ENCODE results near the gene SLC25A33.
A peak's percentile ranks its signal among the peaks of the same experiment; 100 is the strongest.
"Not testable (repeated sequence)": the region's sequence is repeated elsewhere in the genome, so short reads cannot be mapped to it uniquely, and the experiment has no call there.

The SLC25A33 gene

DNA sequence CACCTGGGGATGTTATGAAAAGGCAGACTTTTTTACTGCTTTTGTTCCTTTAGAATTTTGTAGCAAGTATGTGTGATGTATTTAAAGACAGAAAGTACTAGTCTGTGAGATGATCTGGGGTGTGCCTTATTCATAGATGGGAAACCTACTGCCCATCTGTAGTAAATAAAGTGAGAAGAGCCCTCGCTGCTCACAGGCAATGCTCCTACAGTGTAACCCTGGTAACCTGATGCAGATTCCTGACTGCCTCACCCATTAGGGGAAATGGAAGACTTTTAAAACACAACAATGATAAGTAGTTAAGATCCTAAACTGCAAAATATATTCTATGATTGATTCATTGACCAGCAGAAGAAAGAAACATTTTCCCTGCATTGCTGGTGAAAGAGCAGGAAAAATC lies 30.0 kb downstream of the SLC25A33 start:
- Histone ChIP-seq H3K79me2 (ENCODE audit: insufficient read depth, low read length) (no peaks in the 10 kb centered on the region), H3K36me3 (ENCODE audit: low read length) (peaks cover 6% of the 10 kb centered on the region; the same call in 1 of the 2 replicates), H3K4me2 (ENCODE audit: low read depth, low read length, poor library complexity, severe bottlenecking) (no peak overlapping the region), H3K27me3 (ENCODE audit: low read length) (no peaks in the 10 kb centered on the region), H3F3A (ENCODE audit: insufficient read depth) (no peaks in the 10 kb centered on the region), H2AFZ (ENCODE audit: low read depth, low read length, severe bottlenecking) (no peak overlapping the region), H3K9me2 (replicated peaks; ENCODE audit: insufficient read depth, low read length) (no peaks in the 10 kb centered on the region), H4K20me1 (ENCODE audit: low read depth, low read length) (no peaks in the 10 kb centered on the region), H3K9me3 (ENCODE audit: insufficient read depth, low read length) (no peaks in the 10 kb centered on the region), H3K27ac (ENCODE audit: low read depth, low read length) (no peak overlapping the region), H3K9ac (ENCODE audit: low read length) (no peak overlapping the region), H3K4me3 (ENCODE audit: insufficient read depth, low read length, poor library complexity, severe bottlenecking) (no peak overlapping the region)
- TF ChIP-seq, protein P1, sequence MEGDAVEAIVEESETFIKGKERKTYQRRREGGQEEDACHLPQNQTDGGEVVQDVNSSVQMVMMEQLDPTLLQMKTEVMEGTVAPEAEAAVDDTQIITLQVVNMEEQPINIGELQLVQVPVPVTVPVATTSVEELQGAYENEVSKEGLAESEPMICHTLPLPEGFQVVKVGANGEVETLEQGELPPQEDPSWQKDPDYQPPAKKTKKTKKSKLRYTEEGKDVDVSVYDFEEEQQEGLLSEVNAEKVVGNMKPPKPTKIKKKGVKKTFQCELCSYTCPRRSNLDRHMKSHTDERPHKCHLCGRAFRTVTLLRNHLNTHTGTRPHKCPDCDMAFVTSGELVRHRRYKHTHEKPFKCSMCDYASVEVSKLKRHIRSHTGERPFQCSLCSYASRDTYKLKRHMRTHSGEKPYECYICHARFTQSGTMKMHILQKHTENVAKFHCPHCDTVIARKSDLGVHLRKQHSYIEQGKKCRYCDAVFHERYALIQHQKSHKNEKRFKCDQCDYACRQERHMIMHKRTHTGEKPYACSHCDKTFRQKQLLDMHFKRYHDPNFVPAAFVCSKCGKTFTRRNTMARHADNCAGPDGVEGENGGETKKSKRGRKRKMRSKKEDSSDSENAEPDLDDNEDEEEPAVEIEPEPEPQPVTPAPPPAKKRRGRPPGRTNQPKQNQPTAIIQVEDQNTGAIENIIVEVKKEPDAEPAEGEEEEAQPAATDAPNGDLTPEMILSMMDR (IDR thresholded peaks at IDR 0.05; ENCODE audit: insufficient read depth, low read length, poor library complexity, severe bottlenecking): no peak
- no peak for TF ChIP-seq EZH2phosphoT487 (conservative IDR thresholded peaks at IDR 0.05; ENCODE audit: low read length)

DNA sequence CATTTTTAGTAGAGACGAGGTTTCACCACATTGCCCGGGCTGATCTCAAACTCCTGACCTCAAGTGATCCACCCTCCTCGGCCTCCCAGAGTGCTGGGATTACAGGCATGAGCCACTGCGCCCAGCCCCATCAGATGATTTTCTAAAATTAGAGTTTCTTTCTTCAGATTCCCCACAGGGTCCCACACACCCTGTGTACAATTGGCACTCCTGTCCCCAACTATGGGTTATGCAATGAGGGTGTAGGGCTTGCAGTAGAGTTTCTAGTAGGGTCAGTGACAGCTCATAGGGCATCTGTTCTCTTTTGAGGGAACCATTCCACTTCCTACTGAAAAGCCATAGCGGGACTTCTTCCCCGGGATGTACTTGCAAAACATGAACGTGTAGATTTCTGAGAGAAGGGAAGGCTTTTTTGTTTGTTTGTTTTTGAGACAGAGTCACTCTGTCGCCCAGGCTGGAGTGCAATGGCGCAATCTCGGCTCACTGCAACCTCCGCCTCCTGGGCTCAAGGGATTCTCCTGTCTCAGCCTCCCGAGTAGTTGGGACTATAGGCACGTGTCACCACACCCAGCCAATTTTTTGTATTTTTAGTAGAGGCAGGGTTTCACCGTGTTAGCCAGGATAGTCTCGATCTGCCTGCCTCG lies 31.7 kb downstream of the SLC25A33 start:
- not testable (repeated sequence) for H4K20me1 ChIP-seq (ENCODE audit: low read depth, low read length); H3K79me2 ChIP-seq (ENCODE audit: insufficient read depth, low read length); H3K9ac ChIP-seq (ENCODE audit: low read length); H3K4me2 ChIP-seq (ENCODE audit: low read depth, low read length, poor library complexity, severe bottlenecking); H3K36me3 ChIP-seq (ENCODE audit: low read length); H3K9me3 ChIP-seq (ENCODE audit: insufficient read depth, low read length); H3K27ac ChIP-seq (ENCODE audit: low read depth, low read length); H3K27me3 ChIP-seq (ENCODE audit: low read length); H3F3A ChIP-seq (ENCODE audit: insufficient read depth); H3K4me3 ChIP-seq (ENCODE audit: insufficient read depth, low read length, poor library complexity, severe bottlenecking); H3K9me2 ChIP-seq (replicated peaks; ENCODE audit: insufficient read depth, low read length); H2AFZ ChIP-seq (ENCODE audit: low read depth, low read length, severe bottlenecking)

DNA sequence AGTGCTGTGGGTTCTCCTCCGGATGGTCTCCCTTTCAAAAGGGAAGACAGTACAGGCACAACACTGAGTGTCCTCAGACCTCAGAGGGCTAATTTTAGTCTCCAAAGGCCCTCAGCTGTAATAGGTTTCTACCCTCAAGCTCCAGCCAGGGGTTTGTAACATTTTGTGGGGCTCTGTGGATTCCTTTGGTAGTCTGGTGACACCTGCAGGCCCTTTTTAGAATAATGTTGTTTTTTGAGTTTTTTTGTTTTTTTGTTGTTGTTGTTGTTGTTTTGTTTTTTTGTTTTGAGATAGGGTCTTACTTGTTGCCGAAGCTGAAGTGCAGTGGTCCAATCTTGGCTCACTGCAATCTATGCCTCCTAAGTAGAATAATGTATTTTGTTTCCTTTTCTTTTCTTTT lies 34.5 kb downstream of the SLC25A33 start:
- no peaks in the 10 kb centered on the region for H4K20me1 ChIP-seq (ENCODE audit: low read depth, low read length)
- no peak overlapping the region for H3K9ac ChIP-seq (ENCODE audit: low read length)
- no peak overlapping the region for H3K27ac ChIP-seq (ENCODE audit: low read depth, low read length)
- no peak overlapping the region for H3K4me3 ChIP-seq (ENCODE audit: insufficient read depth, low read length, poor library complexity, severe bottlenecking)
- no peaks in the 10 kb centered on the region for H3K9me3 ChIP-seq (ENCODE audit: insufficient read depth, low read length)
- no peak overlapping the region for H3K4me2 ChIP-seq (ENCODE audit: low read depth, low read length, poor library complexity, severe bottlenecking)
- H3K9me2 ChIP-seq (replicated peaks; ENCODE audit: insufficient read depth, low read length): no peaks in the 10 kb centered on the region
- H3F3A ChIP-seq (ENCODE audit: insufficient read depth): no peaks in the 10 kb centered on the region
- peaks cover 6% of the 10 kb centered on the region; the same call in 1 of the 2 replicates for H3K36me3 ChIP-seq (ENCODE audit: low read length)
- H2AFZ ChIP-seq (ENCODE audit: low read depth, low read length, severe bottlenecking): no peak overlapping the region
- TF ChIP-seq EZH2phosphoT487 (conservative IDR thresholded peaks at IDR 0.05; ENCODE audit: low read length): no peak
- TF ChIP-seq, protein P1 (IDR thresholded peaks at IDR 0.05; ENCODE audit: insufficient read depth, low read length, poor library complexity, severe bottlenecking): peak; percentile 16
- H3K27me3 ChIP-seq (ENCODE audit: low read length): no peaks in the 10 kb centered on the region
- no peaks in the 10 kb centered on the region for H3K79me2 ChIP-seq (ENCODE audit: insufficient read depth, low read length)

DNA sequence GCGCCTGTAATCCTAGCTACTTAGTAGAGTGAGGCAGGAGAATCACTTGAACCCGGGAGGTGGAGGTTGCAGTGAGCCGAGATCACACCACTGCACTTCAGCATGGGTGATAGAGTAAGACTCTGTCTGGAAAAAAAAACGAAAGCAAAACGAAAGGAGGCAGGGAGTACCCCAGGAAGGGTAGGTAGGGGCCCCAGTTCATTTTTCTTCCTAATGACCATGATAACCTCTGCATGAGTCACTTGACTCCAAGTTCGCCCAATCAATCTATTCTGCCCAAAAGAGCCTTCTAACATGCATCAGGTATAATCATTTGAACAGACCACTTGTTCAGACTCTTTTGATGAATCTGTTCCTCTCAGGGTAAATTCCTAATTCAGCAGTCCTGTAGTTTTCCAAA lies 36.2 kb downstream of the SLC25A33 start:
- Histone ChIP-seq H3K9me2 (replicated peaks; ENCODE audit: insufficient read depth, low read length) (no peaks in the 10 kb centered on the region), H3K36me3 (ENCODE audit: low read length) (peaks cover 6% of the 10 kb centered on the region; the same call in 1 of the 2 replicates), H3K9ac (ENCODE audit: low read length) (no peak overlapping the region), H2AFZ (ENCODE audit: low read depth, low read length, severe bottlenecking) (no peak overlapping the region), H3K4me2 (ENCODE audit: low read depth, low read length, poor library complexity, severe bottlenecking) (no peak overlapping the region), H3K27me3 (ENCODE audit: low read length) (no peaks in the 10 kb centered on the region), H3F3A (ENCODE audit: insufficient read depth) (no peaks in the 10 kb centered on the region), H3K4me3 (ENCODE audit: insufficient read depth, low read length, poor library complexity, severe bottlenecking) (no peak overlapping the region), H3K79me2 (ENCODE audit: insufficient read depth, low read length) (no peaks in the 10 kb centered on the region), H3K27ac (ENCODE audit: low read depth, low read length) (no peak overlapping the region), H3K9me3 (ENCODE audit: insufficient read depth, low read length) (no peaks in the 10 kb centered on the region), H4K20me1 (ENCODE audit: low read depth, low read length) (no peaks in the 10 kb centered on the region)
- TF ChIP-seq EZH2phosphoT487 (conservative IDR thresholded peaks at IDR 0.05; ENCODE audit: low read length): no peak
- TF ChIP-seq, protein P1 (IDR thresholded peaks at IDR 0.05; ENCODE audit: insufficient read depth, low read length, poor library complexity, severe bottlenecking): no peak

All from SU-DHL-6 (cell line).